C4-2B (cell line): ENCODE results near the gene ANKH.

Source experiments
- CTCF ChIP-seq: fragments of 450-650 bp; conservative IDR thresholded peaks from 2 replicates; pipeline ENCODE4 v1.5.1; 2017; ENCODE audit warnings: mild to moderate bottlenecking
- ZFX ChIP-seq: fragments of 450-650 bp; IDR thresholded peaks from 2 replicates; pipeline ENCODE4 v1.6.1; 2017

GRCh38 chr5:14901462-14902051 lies 30.0 kb upstream of the ANKH start:
- TF ChIP-seq CTCF: no peak
- no peak for TF ChIP-seq ZFX
